ENCODE measurements around the gene RPP38. TPM values are rescaled to one million over a fixed set of nuclear protein-coding genes. Genes with fewer than 3 reads are reported as not detected.

Gene RPP38
- polyA plus RNA-seq, 1 of the 3 experiments (the other 2 are of a cell fraction) = 18.5 TPM

DNA sequence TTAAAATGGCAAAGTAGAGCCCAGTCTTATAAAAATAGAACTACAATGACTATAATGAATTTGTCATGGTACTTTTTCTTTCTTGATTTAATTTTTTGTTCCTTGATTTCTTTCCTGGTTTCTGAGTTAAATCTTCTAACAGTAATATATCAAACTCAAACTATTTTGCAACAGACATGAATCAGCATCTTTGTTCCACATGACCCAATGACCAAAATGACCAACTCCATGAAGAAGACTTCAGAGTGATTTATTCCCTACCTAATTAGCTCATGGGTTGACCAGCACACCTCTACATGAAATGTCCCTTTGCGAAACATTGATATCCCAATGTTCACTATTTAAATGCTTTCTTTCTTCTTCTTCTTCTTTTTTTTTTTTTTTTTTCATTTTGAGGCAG, 40.5 kb downstream of the RPP38 start:
- 100% methylated on average over 1 of the region's 1 CpG for WGBS (ENCODE audit: low lambda C conversion rate)

DNA sequence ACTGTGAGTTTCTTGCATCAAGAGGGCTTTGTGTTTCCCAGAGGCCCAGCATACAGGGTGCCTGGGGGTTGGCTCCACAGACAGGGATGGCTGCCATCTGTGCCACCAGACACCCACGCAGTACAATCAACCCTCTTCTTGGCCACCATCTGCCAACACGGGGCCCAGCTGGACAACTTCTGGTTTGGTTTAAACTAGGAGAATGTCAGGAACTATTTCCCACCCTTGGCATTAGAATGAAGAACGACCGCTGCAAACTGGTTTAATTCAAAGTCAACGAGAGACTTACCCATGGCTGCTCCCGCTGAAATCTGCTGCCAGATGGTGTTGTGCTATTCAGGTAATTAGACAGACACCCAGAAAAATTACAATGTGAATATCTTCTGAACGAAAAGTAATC, 43.5 kb downstream of the RPP38 start:
- no peak overlapping the region for H3K27ac ChIP-seq (ENCODE audit: low read depth in 2 of 2, low read length in 1 of 2)
- 87% methylated on average over 6 of the region's 7 CpGs for WGBS (ENCODE audit: low lambda C conversion rate)
- TF ChIP-seq FOXJ3 (CRISPR knock-in tag; IDR thresholded peaks at IDR 0.05) = no peak
- TF ChIP-seq EP300 (IDR thresholded peaks at IDR 0.05; ENCODE audit: borderline replicate concordance in 1 of 2, low read depth in 1 of 2, low read length in 1 of 2) = no peak
- no peak for TF ChIP-seq TCF12 (IDR thresholded peaks at IDR 0.05)
- TF ChIP-seq, protein P1, sequence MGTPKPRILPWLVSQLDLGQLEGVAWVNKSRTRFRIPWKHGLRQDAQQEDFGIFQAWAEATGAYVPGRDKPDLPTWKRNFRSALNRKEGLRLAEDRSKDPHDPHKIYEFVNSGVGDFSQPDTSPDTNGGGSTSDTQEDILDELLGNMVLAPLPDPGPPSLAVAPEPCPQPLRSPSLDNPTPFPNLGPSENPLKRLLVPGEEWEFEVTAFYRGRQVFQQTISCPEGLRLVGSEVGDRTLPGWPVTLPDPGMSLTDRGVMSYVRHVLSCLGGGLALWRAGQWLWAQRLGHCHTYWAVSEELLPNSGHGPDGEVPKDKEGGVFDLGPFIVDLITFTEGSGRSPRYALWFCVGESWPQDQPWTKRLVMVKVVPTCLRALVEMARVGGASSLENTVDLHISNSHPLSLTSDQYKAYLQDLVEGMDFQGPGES (IDR thresholded peaks at IDR 0.05; ENCODE audit: low read depth, low read length) = no peak
- TF ChIP-seq RFX5 (IDR thresholded peaks at IDR 0.05; ENCODE audit: low read length) = no peak
- TF ChIP-seq GABPA (IDR thresholded peaks at IDR 0.05; ENCODE audit: low read depth) = no peak
- TF ChIP-seq CHD2 (IDR thresholded peaks at IDR 0.05; ENCODE audit: low read length, partially characterized antibody) = no peak
- TF ChIP-seq, protein P2, sequence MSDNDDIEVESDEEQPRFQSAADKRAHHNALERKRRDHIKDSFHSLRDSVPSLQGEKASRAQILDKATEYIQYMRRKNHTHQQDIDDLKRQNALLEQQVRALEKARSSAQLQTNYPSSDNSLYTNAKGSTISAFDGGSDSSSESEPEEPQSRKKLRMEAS (IDR thresholded peaks at IDR 0.05; ENCODE audit: low read depth) = no peak
- TF ChIP-seq, protein P3, sequence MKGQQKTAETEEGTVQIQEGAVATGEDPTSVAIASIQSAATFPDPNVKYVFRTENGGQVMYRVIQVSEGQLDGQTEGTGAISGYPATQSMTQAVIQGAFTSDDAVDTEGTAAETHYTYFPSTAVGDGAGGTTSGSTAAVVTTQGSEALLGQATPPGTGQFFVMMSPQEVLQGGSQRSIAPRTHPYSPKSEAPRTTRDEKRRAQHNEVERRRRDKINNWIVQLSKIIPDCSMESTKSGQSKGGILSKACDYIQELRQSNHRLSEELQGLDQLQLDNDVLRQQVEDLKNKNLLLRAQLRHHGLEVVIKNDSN (IDR thresholded peaks at IDR 0.05; ENCODE audit: borderline replicate concordance, low read depth) = no peak
- no peak for TF ChIP-seq RXRA (IDR thresholded peaks at IDR 0.05; ENCODE audit: borderline replicate concordance, low read depth)
- TF ChIP-seq ELF1 (IDR thresholded peaks at IDR 0.05) = no peak
- no peak for TF ChIP-seq TAF1 (IDR thresholded peaks at IDR 0.05; ENCODE audit: borderline replicate concordance, low read depth, low read length)
- TF ChIP-seq, protein P4, sequence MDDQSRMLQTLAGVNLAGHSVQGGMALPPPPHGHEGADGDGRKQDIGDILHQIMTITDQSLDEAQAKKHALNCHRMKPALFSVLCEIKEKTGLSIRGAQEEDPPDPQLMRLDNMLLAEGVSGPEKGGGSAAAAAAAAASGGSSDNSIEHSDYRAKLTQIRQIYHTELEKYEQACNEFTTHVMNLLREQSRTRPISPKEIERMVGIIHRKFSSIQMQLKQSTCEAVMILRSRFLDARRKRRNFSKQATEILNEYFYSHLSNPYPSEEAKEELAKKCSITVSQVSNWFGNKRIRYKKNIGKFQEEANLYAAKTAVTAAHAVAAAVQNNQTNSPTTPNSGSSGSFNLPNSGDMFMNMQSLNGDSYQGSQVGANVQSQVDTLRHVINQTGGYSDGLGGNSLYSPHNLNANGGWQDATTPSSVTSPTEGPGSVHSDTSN (IDR thresholded peaks at IDR 0.05) = no peak
- TF ChIP-seq, protein P5, sequence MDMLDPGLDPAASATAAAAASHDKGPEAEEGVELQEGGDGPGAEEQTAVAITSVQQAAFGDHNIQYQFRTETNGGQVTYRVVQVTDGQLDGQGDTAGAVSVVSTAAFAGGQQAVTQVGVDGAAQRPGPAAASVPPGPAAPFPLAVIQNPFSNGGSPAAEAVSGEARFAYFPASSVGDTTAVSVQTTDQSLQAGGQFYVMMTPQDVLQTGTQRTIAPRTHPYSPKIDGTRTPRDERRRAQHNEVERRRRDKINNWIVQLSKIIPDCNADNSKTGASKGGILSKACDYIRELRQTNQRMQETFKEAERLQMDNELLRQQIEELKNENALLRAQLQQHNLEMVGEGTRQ (IDR thresholded peaks at IDR 0.05; ENCODE audit: borderline replicate concordance, low read depth, low read length) = no peak
- TF ChIP-seq, protein P6, sequence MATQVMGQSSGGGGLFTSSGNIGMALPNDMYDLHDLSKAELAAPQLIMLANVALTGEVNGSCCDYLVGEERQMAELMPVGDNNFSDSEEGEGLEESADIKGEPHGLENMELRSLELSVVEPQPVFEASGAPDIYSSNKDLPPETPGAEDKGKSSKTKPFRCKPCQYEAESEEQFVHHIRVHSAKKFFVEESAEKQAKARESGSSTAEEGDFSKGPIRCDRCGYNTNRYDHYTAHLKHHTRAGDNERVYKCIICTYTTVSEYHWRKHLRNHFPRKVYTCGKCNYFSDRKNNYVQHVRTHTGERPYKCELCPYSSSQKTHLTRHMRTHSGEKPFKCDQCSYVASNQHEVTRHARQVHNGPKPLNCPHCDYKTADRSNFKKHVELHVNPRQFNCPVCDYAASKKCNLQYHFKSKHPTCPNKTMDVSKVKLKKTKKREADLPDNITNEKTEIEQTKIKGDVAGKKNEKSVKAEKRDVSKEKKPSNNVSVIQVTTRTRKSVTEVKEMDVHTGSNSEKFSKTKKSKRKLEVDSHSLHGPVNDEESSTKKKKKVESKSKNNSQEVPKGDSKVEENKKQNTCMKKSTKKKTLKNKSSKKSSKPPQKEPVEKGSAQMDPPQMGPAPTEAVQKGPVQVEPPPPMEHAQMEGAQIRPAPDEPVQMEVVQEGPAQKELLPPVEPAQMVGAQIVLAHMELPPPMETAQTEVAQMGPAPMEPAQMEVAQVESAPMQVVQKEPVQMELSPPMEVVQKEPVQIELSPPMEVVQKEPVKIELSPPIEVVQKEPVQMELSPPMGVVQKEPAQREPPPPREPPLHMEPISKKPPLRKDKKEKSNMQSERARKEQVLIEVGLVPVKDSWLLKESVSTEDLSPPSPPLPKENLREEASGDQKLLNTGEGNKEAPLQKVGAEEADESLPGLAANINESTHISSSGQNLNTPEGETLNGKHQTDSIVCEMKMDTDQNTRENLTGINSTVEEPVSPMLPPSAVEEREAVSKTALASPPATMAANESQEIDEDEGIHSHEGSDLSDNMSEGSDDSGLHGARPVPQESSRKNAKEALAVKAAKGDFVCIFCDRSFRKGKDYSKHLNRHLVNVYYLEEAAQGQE (IDR thresholded peaks at IDR 0.05; ENCODE audit: low read depth, low read length) = no peak

More for the DNA sequence above, 40.5 kb downstream of the RPP38 start:
- no peak for TF ChIP-seq MXI1 (IDR thresholded peaks at IDR 0.05; ENCODE audit: low read depth, low read length)
- TF ChIP-seq, protein P3 (IDR thresholded peaks at IDR 0.05; ENCODE audit: borderline replicate concordance, low read depth) = no peak
- no peak overlapping the region for H3K4me3 ChIP-seq (ENCODE audit: low read depth in 2 of 2, low read length in 1 of 2)
- H3K27ac ChIP-seq (ENCODE audit: low read depth in 2 of 2, low read length in 1 of 2) = no peak overlapping the region
- no peak overlapping the region for H3K4me2 ChIP-seq
- ChIA-PET POLR2A (no interaction called here), CTCF (interaction anchor here (0.9 kb wide), 1 partner anchor 30 kb away, joined by 4 read pairs; no protein-coding TSS in a partner anchor)
- H2AFZ ChIP-seq (ENCODE audit: low read depth) = no peak overlapping the region
- DNase-seq = no peak
- 0 out of 2 replicates have a peak, but pooled peaks cover 2% of the 10 kb centered on the region for H4K20me1 ChIP-seq (ENCODE audit: insufficient read depth)
- H3K9me2 ChIP-seq = no peaks in the 10 kb centered on the region
- H3K27me3 ChIP-seq (ENCODE audit: insufficient read depth) = no peaks in the 10 kb centered on the region
- H3K4me1 ChIP-seq (ENCODE audit: control insufficient read depth in 1 of 2, insufficient read depth in 2 of 2, low read depth in 1 of 2, low read length in 1 of 2) = peaks cover 0 to 5% of the 10 kb centered on the region in 2 experiments; a peak in 2 of 4 replicates
- no peaks in the 10 kb centered on the region for H3K9me3 ChIP-seq
- peaks cover 25 to 31% of the 10 kb centered on the region in 2 experiments for H3K36me3 ChIP-seq (replicated peaks in 1 of 2; ENCODE audit: control insufficient read depth in 1 of 2, insufficient read depth in 2 of 2, low read length in 1 of 2)
- H3K79me2 ChIP-seq (ENCODE audit: insufficient read depth) = peaks cover 22% of the 10 kb centered on the region; the same call in 1 of the 2 replicates
- no peaks in the 10 kb centered on the region for H3F3A ChIP-seq (replicated peaks; ENCODE audit: insufficient read depth)
- no peak overlapping the region for H3K9ac ChIP-seq

More for the DNA sequence above, 43.5 kb downstream of the RPP38 start:
- no peaks in the 10 kb centered on the region for H3K9me2 ChIP-seq
- H3K27me3 ChIP-seq (ENCODE audit: insufficient read depth) = no peaks in the 10 kb centered on the region
- 0 out of 2 replicates have a peak, but pooled peaks cover 2% of the 10 kb centered on the region for H4K20me1 ChIP-seq (ENCODE audit: insufficient read depth)
- no peaks in the 10 kb centered on the region for H3F3A ChIP-seq (replicated peaks; ENCODE audit: insufficient read depth)
- no peak overlapping the region for H3K9ac ChIP-seq
- peak; percentile 24 for DNase-seq
- no peak overlapping the region for H2AFZ ChIP-seq (ENCODE audit: low read depth)
- H3K36me3 ChIP-seq (replicated peaks in 1 of 2; ENCODE audit: control insufficient read depth in 1 of 2, insufficient read depth in 2 of 2, low read length in 1 of 2) = peaks cover 4 to 14% of the 10 kb centered on the region in 2 experiments
- no peak overlapping the region for H3K4me2 ChIP-seq
- H3K4me1 ChIP-seq (ENCODE audit: control insufficient read depth in 1 of 2, insufficient read depth in 2 of 2, low read depth in 1 of 2, low read length in 1 of 2) = peaks cover 0 to 5% of the 10 kb centered on the region in 2 experiments; a peak in 2 of 4 replicates
- H3K79me2 ChIP-seq (ENCODE audit: insufficient read depth) = peaks cover 51% of the 10 kb centered on the region
- ChIA-PET POLR2A (no interaction called here), CTCF (no interaction called here)
- no peaks in the 10 kb centered on the region for H3K9me3 ChIP-seq
- H3K4me3 ChIP-seq (ENCODE audit: low read depth in 2 of 2, low read length in 1 of 2) = no peak overlapping the region
